Measurements from ENCODE around the gene ADM2. TPM values are rescaled to one million over a fixed set of nuclear protein-coding genes. Genes with fewer than 3 reads are reported as not detected.

Gene ADM2
- total and polyA plus RNA-seq, 2 donors (not counting 1 experiment from before 2014, with no cell fraction given), result 0.73 to 5.8 TPM

GRCh38 chr22:50434849-50435248 lies 46.5 kb upstream of the ADM2 start:
- no peak overlapping the region for H3K4me3 ChIP-seq (replicated peaks in 1 of 4; ENCODE audit: control extremely low read depth in 1 of 4, insufficient read depth in 1 of 4, low read depth in 3 of 4, low read length in 4 of 4)
- H3K27ac ChIP-seq (ENCODE audit: insufficient read depth, low read length), result no peak overlapping the region
- TF ChIP-seq EZH2 (IDR thresholded peaks at IDR 0.05; ENCODE audit: low read length, missing control alignments), result no peak
- TF ChIP-seq CTCF (conservative IDR thresholded peaks at IDR 0.05 in 1 of 2, IDR thresholded peaks at IDR 0.05 in 1 of 2; ENCODE audit: low read depth in 1 of 2, low read length in 2 of 2), result no peak
- no peak overlapping the region for H3K9ac ChIP-seq (ENCODE audit: insufficient read depth, low read length)
- no peaks in the 10 kb centered on the region for H4K20me1 ChIP-seq (ENCODE audit: control insufficient read depth, extremely low read depth, insufficient read depth, low read length)
- H3K4me1 ChIP-seq (ENCODE audit: control insufficient read depth, extremely low read depth, insufficient read depth, low read length), result no peaks in the 10 kb centered on the region
- no peaks in the 10 kb centered on the region for H3K27me3 ChIP-seq (ENCODE audit: control insufficient read depth, insufficient read depth, low read length)
- no peak overlapping the region for H2AFZ ChIP-seq (ENCODE audit: low read length)
- no peaks in the 10 kb centered on the region for H3K79me2 ChIP-seq (ENCODE audit: control insufficient read depth, insufficient read depth, low read length)
- no peaks in the 10 kb centered on the region for H3K9me3 ChIP-seq (ENCODE audit: control insufficient read depth, insufficient read depth, low read depth, low read length)
- DNase-seq (ENCODE audit: low read depth in 2 of 2), result no peak
- H3K4me2 ChIP-seq (ENCODE audit: extremely low read depth, insufficient read depth, low read length), result no peak overlapping the region
- H3K36me3 ChIP-seq (ENCODE audit: control insufficient read depth, insufficient read depth, low read length), result peaks cover 35% of the 10 kb centered on the region

GRCh38 chr22:50435291-50436014 lies 45.9 kb upstream of the ADM2 start:
- no peak for DNase-seq (ENCODE audit: low read depth in 2 of 2)
- no peaks in the 10 kb centered on the region for H3K4me1 ChIP-seq (ENCODE audit: control insufficient read depth, extremely low read depth, insufficient read depth, low read length)
- no peaks in the 10 kb centered on the region for H3K27me3 ChIP-seq (ENCODE audit: control insufficient read depth, insufficient read depth, low read length)
- no peaks in the 10 kb centered on the region for H3K9me3 ChIP-seq (ENCODE audit: control insufficient read depth, insufficient read depth, low read depth, low read length)
- H2AFZ ChIP-seq (ENCODE audit: low read length), result no peak overlapping the region
- H3K9ac ChIP-seq (ENCODE audit: insufficient read depth, low read length), result no peak overlapping the region
- H3K36me3 ChIP-seq (ENCODE audit: control insufficient read depth, insufficient read depth, low read length), result peaks cover 38% of the 10 kb centered on the region
- no peaks in the 10 kb centered on the region for H4K20me1 ChIP-seq (ENCODE audit: control insufficient read depth, extremely low read depth, insufficient read depth, low read length)
- no peaks in the 10 kb centered on the region for H3K79me2 ChIP-seq (ENCODE audit: control insufficient read depth, insufficient read depth, low read length)
- H3K27ac ChIP-seq (ENCODE audit: insufficient read depth, low read length), result no peak overlapping the region
- no peak for TF ChIP-seq CTCF (conservative IDR thresholded peaks at IDR 0.05 in 1 of 2, IDR thresholded peaks at IDR 0.05 in 1 of 2; ENCODE audit: low read depth in 1 of 2, low read length in 2 of 2)
- TF ChIP-seq EZH2 (IDR thresholded peaks at IDR 0.05; ENCODE audit: low read length, missing control alignments), result no peak
- no peak overlapping the region for H3K4me2 ChIP-seq (ENCODE audit: extremely low read depth, insufficient read depth, low read length)
- H3K4me3 ChIP-seq (replicated peaks in 1 of 4; ENCODE audit: control extremely low read depth in 1 of 4, insufficient read depth in 1 of 4, low read depth in 3 of 4, low read length in 4 of 4), result no peak overlapping the region

GRCh38 chr22:50436015-50436830 lies 45.1 kb upstream of the ADM2 start:
- Histone ChIP-seq H3K79me2 (ENCODE audit: control insufficient read depth, insufficient read depth, low read length) (no peaks in the 10 kb centered on the region), H3K4me2 (ENCODE audit: extremely low read depth, insufficient read depth, low read length) (no peak overlapping the region), H4K20me1 (ENCODE audit: control insufficient read depth, extremely low read depth, insufficient read depth, low read length) (no peaks in the 10 kb centered on the region), H3K9me3 (ENCODE audit: control insufficient read depth, insufficient read depth, low read depth, low read length) (no peaks in the 10 kb centered on the region), H3K4me1 (ENCODE audit: control insufficient read depth, extremely low read depth, insufficient read depth, low read length) (no peaks in the 10 kb centered on the region), H3K9ac (ENCODE audit: insufficient read depth, low read length) (no peak overlapping the region), H3K27ac (ENCODE audit: insufficient read depth, low read length) (no peak overlapping the region), H3K27me3 (ENCODE audit: control insufficient read depth, insufficient read depth, low read length) (no peaks in the 10 kb centered on the region), H2AFZ (ENCODE audit: low read length) (no peak overlapping the region), H3K36me3 (ENCODE audit: control insufficient read depth, insufficient read depth, low read length) (peaks cover 38% of the 10 kb centered on the region), H3K4me3 (replicated peaks in 1 of 4; ENCODE audit: control extremely low read depth in 1 of 4, insufficient read depth in 1 of 4, low read depth in 3 of 4, low read length in 4 of 4) (no peak overlapping the region)
- DNase-seq (ENCODE audit: low read depth in 2 of 2), result no peak
- no peak for TF ChIP-seq CTCF (conservative IDR thresholded peaks at IDR 0.05 in 1 of 2, IDR thresholded peaks at IDR 0.05 in 1 of 2; ENCODE audit: low read depth in 1 of 2, low read length in 2 of 2)
- no peak for TF ChIP-seq EZH2 (IDR thresholded peaks at IDR 0.05; ENCODE audit: low read length, missing control alignments)

Measured in fibroblast of lung (primary cell).